GM19328 (cell line): Measurements from ENCODE around the gene CYP39A1.

Source experiments
- ATAC-seq: cut with Tn5 transposase; IDR thresholded peaks from one replicate; pipeline ENCODE4 v1.9.1; 2021; ENCODE audit warnings: mild to moderate bottlenecking, moderate library complexity; ENCODE audit not compliant: unreplicated experiment

Gene CYP39A1

GRCh38 chr6:46592740-46593139 is 59.9 kb downstream of the CYP39A1 start:
- no peak for ATAC-seq

DNA sequence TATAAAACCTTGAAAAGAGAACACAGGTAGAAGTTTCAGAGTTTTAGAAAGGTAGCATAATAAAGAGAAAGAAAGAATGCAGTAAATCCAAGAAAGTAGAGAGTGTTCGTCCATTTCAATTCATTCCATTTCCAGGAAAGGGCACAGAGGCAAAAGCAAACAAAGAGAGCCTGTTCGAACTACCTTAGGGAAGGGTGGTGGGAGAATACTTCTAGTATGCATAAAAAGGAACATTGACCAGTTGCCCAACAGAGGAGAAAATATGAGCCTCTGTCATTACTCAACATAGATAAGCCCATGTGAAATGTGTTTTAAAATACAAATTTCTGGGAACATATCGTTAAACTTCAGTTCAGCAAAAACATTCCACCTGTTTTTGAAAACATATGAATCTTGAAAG is 60.6 kb downstream of the CYP39A1 start:
- no peak for ATAC-seq

- ATAC-seq: no peak
These were observed 61.9 kb downstream of the CYP39A1 start for GRCh38 chr6:46590765-46591164.

- no peak for ATAC-seq
These were observed 65.7 kb downstream of the CYP39A1 start for GRCh38 chr6:46586906-46587305.

GRCh38 chr6:46584586-46584985 is 68.0 kb downstream of the CYP39A1 start:
- no peak for ATAC-seq

DNA sequence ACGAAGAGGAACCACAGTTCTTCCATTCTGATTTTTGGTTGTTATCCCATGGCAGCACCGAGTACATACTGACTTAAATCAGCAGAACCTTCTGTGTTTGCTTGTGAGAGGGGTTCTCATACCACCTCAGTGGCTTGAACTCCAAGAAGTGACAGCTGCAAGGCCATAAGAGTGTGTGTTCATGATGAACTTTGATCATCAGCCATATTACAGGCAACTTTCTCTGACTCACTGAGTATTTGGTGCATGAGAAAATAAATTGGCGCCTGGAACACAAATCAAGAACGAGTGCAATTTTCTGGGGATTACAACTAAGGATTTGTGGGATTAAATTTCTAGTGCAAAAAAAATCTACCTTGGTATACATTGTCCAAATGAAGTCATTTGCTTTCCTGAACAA is 68.9 kb downstream of the CYP39A1 start:
- no peak for ATAC-seq

- no peak for ATAC-seq
These were observed 69.5 kb downstream of the CYP39A1 start for GRCh38 chr6:46583081-46583480.

DNA sequence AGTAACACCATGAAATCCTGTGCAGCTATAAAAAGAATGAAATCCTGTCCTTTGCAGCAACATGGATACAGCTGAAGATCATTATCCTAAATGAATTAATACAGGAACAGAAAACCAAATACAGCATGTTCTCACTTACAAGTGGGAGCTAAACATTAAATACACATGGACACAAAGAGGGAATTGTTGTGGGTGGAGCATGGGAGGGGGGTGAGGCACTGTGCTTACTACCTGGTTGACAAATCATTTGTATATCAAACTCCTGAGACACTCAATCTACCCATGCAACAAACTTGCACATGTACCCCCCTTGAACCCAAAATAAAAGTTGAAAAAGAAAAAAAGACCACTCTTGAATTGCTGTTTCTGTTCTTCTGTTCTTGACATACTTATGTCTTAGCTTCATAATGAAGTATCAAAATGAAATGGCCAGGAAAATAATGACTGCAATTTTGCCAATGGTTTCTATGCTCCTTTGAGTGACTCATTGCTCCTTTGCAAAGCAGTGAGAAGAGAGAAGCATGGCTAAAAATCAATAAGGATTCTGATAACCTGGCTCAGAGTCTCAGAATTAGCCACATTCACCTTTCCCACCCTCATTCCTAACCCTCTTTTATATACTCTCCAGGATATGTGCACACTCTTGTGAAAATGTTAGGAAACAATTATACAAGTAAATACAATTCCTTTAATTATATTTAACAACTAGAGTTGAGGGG is 71.0 kb downstream of the CYP39A1 start:
- no peak for ATAC-seq

DNA sequence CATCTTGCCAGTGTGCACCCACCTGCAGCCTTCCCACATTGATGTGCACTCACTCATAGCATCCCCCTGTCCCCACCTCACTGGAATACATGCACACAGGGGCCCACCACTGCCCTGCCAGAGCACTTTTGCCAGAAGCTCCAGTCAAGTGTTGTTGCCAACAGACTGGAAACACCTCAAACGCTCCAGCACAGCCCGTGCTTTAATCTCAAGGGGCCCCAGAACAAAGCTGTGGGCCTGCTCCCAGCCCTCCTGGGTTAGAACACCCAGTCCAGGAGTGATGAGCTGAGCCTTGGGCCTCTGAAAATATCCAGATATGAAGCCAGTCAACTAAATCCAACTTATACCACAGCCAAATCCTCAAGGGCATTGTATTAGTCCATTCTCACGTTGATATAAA is 77.1 kb downstream of the CYP39A1 start:
- ATAC-seq: no peak

GRCh38 chr6:46573140-46573539 is 79.5 kb downstream of the CYP39A1 start:
- no peak for ATAC-seq

- ATAC-seq: no peak
These were observed 87.1 kb downstream of the CYP39A1 start for GRCh38 chr6:46565531-46565930.

DNA sequence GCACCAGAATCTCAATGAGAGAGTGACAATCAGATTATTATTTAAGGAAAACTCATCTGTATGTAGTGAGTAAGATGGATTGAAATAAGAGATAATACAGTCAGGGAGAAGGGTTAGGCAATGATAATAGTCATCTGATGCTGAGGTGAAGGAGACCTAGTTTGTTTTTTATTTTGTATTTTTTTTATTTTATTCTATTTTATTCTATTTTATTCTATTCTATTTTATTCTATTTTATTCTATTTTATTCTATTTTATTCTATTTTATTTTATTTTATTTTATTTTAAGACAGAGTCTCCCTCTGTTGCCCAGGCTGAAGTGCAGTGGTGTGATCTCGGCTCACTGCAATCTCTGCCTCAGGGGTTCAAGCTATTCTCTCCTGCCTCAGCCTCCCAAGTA is 88.7 kb downstream of the CYP39A1 start:
- ATAC-seq: no peak

GRCh38 chr6:46556053-46556452 is 96.6 kb downstream of the CYP39A1 start:
- ATAC-seq: no peak

DNA sequence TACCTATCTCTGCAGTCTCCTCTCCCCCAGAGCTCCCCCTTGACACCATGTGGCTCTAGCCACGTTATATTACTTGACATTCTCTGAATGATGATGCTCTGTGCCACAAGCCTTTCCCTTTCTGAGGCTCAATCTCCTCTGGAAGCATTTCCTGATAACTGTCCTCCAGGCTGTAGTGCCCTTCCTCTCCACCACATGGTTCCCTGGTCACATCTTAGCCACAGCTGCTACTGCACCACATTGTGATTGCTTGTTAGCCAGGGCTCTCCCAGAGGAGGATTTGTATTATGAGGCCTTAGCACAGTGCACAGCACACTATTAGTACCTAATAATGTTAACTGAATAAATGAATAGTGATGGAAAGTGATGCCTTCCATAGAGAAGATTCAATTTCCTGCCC is 97.5 kb downstream of the CYP39A1 start:
- no peak for ATAC-seq

- no peak for ATAC-seq
These were observed 103.5 kb downstream of the CYP39A1 start for GRCh38 chr6:46549155-46549554.

DNA sequence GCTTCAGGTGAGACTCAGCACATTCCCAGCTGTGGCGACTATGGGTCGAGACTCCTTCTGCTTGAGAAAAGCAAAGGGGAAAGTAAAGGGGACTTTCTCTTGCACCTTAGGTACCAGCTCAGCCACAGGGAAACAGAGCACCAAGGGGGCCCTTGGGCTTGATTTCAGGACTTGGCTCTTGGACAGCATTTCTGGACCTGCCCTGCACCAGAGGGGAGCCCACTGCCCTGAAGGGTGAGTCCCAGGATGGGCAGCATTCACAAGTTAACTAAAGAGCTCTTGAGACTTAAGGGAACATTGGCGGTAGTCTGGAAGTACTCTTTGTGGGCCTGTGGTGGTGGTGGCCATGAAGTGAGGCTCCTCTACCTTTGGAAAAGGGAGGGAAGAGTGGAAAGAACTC is 111.1 kb downstream of the CYP39A1 start:
- no peak for ATAC-seq

DNA sequence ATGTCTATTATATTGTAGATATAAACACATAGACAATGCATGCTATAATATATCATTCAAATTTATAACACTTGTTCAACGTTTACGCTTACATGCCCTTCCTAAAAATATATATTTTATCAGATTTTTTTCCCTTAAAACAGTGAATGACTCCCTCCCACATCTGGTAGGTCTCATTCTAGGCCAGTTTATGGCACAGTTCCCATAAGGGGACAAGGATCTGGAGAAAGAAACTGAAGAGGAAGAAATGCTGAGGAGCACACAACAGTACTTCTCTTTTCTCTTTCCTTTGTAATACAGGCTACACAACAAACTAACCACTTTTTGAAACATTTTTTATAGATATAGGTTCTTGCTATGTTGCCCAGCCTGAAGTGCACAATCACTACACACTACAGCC is 112.8 kb downstream of the CYP39A1 start:
- no peak for ATAC-seq

GRCh38 chr6:46538800-46539480 is 113.7 kb downstream of the CYP39A1 start:
- no peak for ATAC-seq

DNA sequence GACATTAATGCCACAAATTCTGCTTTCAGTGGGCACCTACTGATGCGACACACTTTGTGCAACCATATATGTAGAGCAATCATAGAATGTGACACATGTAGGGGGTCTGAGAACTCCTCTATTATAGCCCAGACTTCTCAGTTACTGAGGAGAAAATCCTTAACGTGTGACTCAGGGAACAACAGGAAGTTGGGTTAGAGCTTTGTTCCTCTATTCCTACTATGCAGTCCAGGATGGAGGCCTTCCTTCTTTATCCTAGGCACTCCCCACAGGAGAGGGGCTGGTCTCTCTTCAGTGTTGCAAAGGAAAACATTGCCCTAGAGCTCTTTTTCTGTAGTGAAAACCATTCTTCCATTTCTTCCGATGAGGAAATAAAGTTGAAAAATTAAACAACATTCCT is 121.7 kb downstream of the CYP39A1 start:
- no peak for ATAC-seq

- no peak for ATAC-seq
These were observed 123.5 kb downstream of the CYP39A1 start for GRCh38 chr6:46528961-46529750.

DNA sequence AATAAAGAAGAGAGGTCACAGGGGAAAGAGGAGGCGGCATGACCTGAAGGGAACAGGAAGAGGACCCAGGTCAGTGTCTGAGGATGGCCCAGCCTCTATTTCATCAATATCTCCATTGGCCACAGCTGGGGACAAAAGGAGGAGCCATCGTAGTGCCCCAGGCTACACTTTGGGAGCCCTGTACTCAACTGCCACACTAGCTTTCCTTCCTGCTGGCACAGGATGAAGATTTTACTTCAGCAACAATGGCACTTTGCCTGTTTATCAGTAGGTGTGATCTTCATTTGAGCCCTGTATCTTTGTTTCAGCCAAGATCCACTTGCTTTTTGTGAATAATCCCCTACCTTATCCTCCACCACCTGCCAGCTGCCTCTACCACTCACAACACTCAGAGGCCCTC is 126.0 kb downstream of the CYP39A1 start:
- no peak for ATAC-seq

DNA sequence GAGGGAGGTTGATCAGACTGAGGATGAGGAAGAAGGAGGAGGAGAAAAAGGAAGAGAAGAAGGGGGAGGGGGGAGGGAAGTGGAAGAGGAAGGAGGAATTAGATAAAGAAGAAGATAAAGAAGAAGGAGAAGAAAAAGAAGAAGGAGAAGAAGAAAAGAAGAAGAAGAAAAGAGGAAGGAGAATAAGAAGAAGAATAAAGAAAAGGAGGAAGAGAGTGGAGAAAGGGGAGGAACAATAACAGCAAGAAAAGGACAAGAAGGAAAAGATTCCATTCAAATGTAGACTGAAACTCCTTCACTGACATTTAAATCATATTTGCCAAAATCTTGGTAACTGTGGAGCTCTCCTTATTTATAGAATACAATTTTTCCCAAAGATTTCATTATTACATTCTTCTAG is 127.0 kb downstream of the CYP39A1 start:
- ATAC-seq: no peak
